Left lung (tissue), 10 donors: ENCODE results near the gene ADGRF3. TPM values are rescaled to one million over a fixed set of nuclear protein-coding genes. Genes with fewer than 3 reads are reported as not detected.

ENCODE experiments used
- ATAC-seq: fragments of 200-7000 bp; cut with Tn5 transposase; one replicate; pipeline ENCODE4 v1.9.1; 2020; ENCODE audit warnings: moderate library complexity
- DNase-seq, 4 donors: peaks; one replicate each; pipeline ENCODE4 v3.0.0-alpha.2; 2013 to 2020
- H3K27ac ChIP-seq, 2 donors: fragments of 200-600 bp; sonication (generic) in 1 of 2; one replicate each; pipeline versions ENCODE4 v1.5.0 to v1.8.0; 2020 to 2021
- H3K27me3 ChIP-seq, 2 donors: fragments of 200-600 bp; sonication (generic) in 1 of 2; one replicate each; pipeline versions ENCODE4 v1.5.0 to v1.8.0; 2020 to 2021
- H3K36me3 ChIP-seq, 2 donors: fragments of 200-600 bp; sonication (generic) in 1 of 2; one replicate each; pipeline versions ENCODE4 v1.5.0 to v1.8.0; 2020 to 2021
- H3K4me1 ChIP-seq, 2 donors: fragments of 200-600 bp; one replicate each; pipeline ENCODE4 v1.8.0; 2021
- H3K4me3 ChIP-seq, 2 donors: fragments of 200-600 bp; sonication (generic) in 1 of 2; one replicate each; pipeline versions ENCODE4 v1.5.0 to v1.8.0; 2020 to 2021; ENCODE audit warnings: mild to moderate bottlenecking in 1 of 2
- H3K9me3 ChIP-seq, 2 donors: fragments of 200-600 bp; sonication (generic) in 1 of 2; one replicate each; pipeline versions ENCODE4 v1.5.0 to v1.8.0; 2020 to 2021
- intact Hi-C, 2 donors: fragments of 100-400 bp; cut with DNase I; formaldehyde crosslinking; loops; one replicate each; pipeline versions ENCODE4 v1.11.2 to v1.14.2; 2022
- polyA plus RNA-seq, 6 donors: library from polyadenylated mRNA; unstranded; fragments of 120-200 nt; gene quantifications; one replicate each; pipeline ENCODE4 v1.2.1, GENCODE V29; 2013; ENCODE audit not compliant: insufficient read length in 6 of 6
- total RNA-seq, 2 donors: library from RNA; stranded (reverse); fragmentation: NEBNext Ultra II Directional; extraction: Animal tissue kit (Norgen Biotek cat#: 25700); gene quantifications; one replicate each; pipeline ENCODE4 v1.2.1, GENCODE V29; 2021
- TF ChIP-seq, protein P1 (sequence below), 2 donors: fragments of 200-600 bp; sonication (generic) in 1 of 2; IDR thresholded peaks; one replicate each; pipeline versions ENCODE4 v1.5.0 to v1.8.0; 2021; ENCODE audit warnings: antibody characterized with exemption in 2 of 2
- donor health status: DM: no; HTN: yes; CAD: no.
- donor health status: DM: no; HTN: no; CAD: no.

ADGRF3 gene
- total and polyA plus RNA-seq, 8 donors = 0.08 to 2.3 (median 1.5) TPM

GRCh38 chr2:26344581-26345282 is 1.9 kb downstream of the ADGRF3 start:
- ATAC-seq (no peak), DNase-seq (peak in 1 of 4 donors; percentile 27)
- no peaks in the 10 kb centered on the region for H3K27me3 ChIP-seq
- H3K4me3 ChIP-seq = peak overlapping the region; percentile 70 to 76
- intact Hi-C loops = no loop called here
- no peaks in the 10 kb centered on the region for H3K36me3 ChIP-seq
- H3K27ac ChIP-seq = peak overlapping the region; percentile 91
- peaks cover 15 to 31% of the 10 kb centered on the region in 2 donors for H3K4me1 ChIP-seq
- TF ChIP-seq, protein P1, sequence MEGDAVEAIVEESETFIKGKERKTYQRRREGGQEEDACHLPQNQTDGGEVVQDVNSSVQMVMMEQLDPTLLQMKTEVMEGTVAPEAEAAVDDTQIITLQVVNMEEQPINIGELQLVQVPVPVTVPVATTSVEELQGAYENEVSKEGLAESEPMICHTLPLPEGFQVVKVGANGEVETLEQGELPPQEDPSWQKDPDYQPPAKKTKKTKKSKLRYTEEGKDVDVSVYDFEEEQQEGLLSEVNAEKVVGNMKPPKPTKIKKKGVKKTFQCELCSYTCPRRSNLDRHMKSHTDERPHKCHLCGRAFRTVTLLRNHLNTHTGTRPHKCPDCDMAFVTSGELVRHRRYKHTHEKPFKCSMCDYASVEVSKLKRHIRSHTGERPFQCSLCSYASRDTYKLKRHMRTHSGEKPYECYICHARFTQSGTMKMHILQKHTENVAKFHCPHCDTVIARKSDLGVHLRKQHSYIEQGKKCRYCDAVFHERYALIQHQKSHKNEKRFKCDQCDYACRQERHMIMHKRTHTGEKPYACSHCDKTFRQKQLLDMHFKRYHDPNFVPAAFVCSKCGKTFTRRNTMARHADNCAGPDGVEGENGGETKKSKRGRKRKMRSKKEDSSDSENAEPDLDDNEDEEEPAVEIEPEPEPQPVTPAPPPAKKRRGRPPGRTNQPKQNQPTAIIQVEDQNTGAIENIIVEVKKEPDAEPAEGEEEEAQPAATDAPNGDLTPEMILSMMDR (IDR thresholded peaks at IDR 0.05) = no peak
- H3K9me3 ChIP-seq = no peaks in the 10 kb centered on the region

- Histone ChIP-seq H3K27ac (no peak overlapping the region), H3K27me3 (no peaks in the 10 kb centered on the region), H3K4me3 (no peak overlapping the region), H3K9me3 (no peaks in the 10 kb centered on the region), H3K4me1 (peaks cover 7 to 9% of the 10 kb centered on the region in 2 donors), H3K36me3 (no peaks in the 10 kb centered on the region)
- intact Hi-C loops = no loop called here
- TF ChIP-seq, protein P1 (IDR thresholded peaks at IDR 0.05) = no peak
- DNase-seq (no peak), ATAC-seq (no peak)
Observed at GRCh38 chr2:26340831-26341230, 5.8 kb downstream of the ADGRF3 start.

DNA sequence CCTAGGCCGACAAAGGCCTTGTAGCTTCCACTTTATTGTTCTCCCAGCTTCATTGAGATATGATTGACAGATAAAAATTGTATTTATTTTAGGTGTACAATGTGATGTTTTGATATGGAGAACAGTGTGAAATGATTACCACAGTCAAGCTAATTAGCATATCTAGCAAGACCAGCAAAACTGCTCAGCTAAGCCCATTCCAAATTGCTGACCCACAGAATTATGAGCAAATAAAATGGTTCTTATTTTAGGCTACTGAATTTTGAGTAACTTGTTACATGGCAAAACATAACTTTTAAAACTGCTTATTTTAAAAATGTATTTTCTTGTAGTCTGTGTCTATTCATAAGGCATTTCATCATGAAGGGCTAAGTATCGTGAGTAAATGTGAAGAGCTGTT is 9.3 kb downstream of the ADGRF3 start:
- DNase-seq (no peak), ATAC-seq (no peak)
- Histone ChIP-seq H3K4me1 (no peaks in the 10 kb centered on the region), H3K9me3 (no peaks in the 10 kb centered on the region), H3K4me3 (no peak overlapping the region), H3K27me3 (no peaks in the 10 kb centered on the region), H3K27ac (no peak overlapping the region), H3K36me3 (no peaks in the 10 kb centered on the region)
- TF ChIP-seq, protein P1 (IDR thresholded peaks at IDR 0.05) = no peak
- intact Hi-C loops = no loop called here

DNA sequence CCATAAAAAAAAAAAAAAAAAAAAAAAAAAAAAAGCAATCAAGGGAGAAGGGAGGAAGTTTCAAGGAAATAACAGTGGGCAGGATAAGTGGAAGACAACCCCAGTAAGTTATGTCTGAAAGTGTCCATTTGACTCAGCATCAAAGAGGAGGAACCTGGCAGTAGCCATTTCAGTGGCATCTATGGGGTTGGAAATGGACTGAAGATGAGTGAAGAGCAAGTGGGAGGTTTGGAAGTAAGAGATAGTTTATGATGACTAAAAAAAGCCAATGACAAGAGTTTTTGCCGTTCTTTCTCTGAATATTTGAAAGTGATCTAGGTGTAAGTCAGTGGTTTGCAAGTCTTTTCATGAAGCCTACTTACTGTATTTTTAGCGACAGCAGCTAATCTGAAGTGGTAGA is 9.9 kb downstream of the ADGRF3 start:
- TF ChIP-seq, protein P1 (IDR thresholded peaks at IDR 0.05) = no peak
- no peaks in the 10 kb centered on the region for H3K36me3 ChIP-seq
- H3K9me3 ChIP-seq = no peaks in the 10 kb centered on the region
- H3K27me3 ChIP-seq = no peaks in the 10 kb centered on the region
- H3K4me3 ChIP-seq = no peak overlapping the region
- no peaks in the 10 kb centered on the region for H3K4me1 ChIP-seq
- intact Hi-C loops = no loop called here
- no peak overlapping the region for H3K27ac ChIP-seq
- ATAC-seq (no peak), DNase-seq (no peak)

DNA sequence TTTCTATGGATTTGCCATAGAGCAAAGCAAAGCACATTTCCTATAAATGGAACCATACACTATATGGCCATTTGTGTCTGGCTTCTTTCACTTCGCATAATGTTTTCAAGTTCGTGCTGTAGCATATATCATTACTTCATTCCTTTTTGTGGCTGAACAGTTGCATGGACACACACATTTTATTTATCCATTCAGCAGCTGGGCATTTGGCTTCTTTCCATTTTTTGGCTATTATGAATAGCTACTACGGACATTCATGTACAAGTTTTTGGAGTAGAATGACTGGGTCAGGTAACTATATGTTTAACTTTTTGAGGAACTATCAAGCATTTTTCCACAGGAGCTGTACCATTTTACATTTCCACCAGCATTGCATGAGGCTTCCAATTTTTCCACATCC is 11.4 kb downstream of the ADGRF3 start:
- DNase-seq (peak in 1 of 4 donors; percentile 32), ATAC-seq (no peak)
- H3K4me1 ChIP-seq = no peaks in the 10 kb centered on the region
- H3K36me3 ChIP-seq = no peaks in the 10 kb centered on the region
- intact Hi-C loops = no loop called here
- H3K9me3 ChIP-seq = no peaks in the 10 kb centered on the region
- no peak overlapping the region for H3K27ac ChIP-seq
- H3K4me3 ChIP-seq = no peak overlapping the region
- TF ChIP-seq, protein P1 (IDR thresholded peaks at IDR 0.05) = no peak
- no peaks in the 10 kb centered on the region for H3K27me3 ChIP-seq
